ENCODE measurements around the gene LIMS2. TPM values are rescaled to one million over a fixed set of nuclear protein-coding genes. Genes with fewer than 3 reads are reported as not detected.

The LIMS2 gene
- total RNA-seq, 2 donors from 2014 or later, result 177 to 246 TPM

GRCh38 chr2:127606625-127607398, 68.5 kb downstream of the LIMS2 start:
- DNase-seq (ENCODE audit: low spot score) (no peak), ATAC-seq (ENCODE audit: insufficient number of reproducible peaks, low FRiP score, low read depth) (no peak)
- no peaks in the 10 kb centered on the region for H3K36me3 ChIP-seq
- no peak overlapping the region for H3K4me3 ChIP-seq
- no peak overlapping the region for H3K27ac ChIP-seq
- H3K27me3 ChIP-seq (replicated peaks; ENCODE audit: insufficient read depth), result no peaks in the 10 kb centered on the region
- no peak for TF ChIP-seq CTCF (IDR thresholded peaks at IDR 0.05)
- no peaks in the 10 kb centered on the region for H3K4me1 ChIP-seq (ENCODE audit: control insufficient read depth in 1 of 2, low read depth in 2 of 2)
- no peaks in the 10 kb centered on the region for H3K9me3 ChIP-seq

- Histone ChIP-seq H3K36me3 (no peaks in the 10 kb centered on the region), H3K9me3 (no peaks in the 10 kb centered on the region), H3K4me1 (ENCODE audit: control insufficient read depth in 1 of 2, low read depth in 2 of 2) (no peaks in the 10 kb centered on the region), H3K27me3 (replicated peaks; ENCODE audit: insufficient read depth) (no peaks in the 10 kb centered on the region), H3K4me3 (no peak overlapping the region), H3K27ac (no peak overlapping the region)
- ATAC-seq (ENCODE audit: insufficient number of reproducible peaks, low FRiP score, low read depth) (no peak), DNase-seq (ENCODE audit: low spot score) (no peak)
- TF ChIP-seq CTCF (IDR thresholded peaks at IDR 0.05), result no peak
Measured at GRCh38 chr2:127605691-127606263, 69.6 kb downstream of the LIMS2 start.

- Histone ChIP-seq H3K4me1 (ENCODE audit: control insufficient read depth in 1 of 2, low read depth in 2 of 2) (no peaks in the 10 kb centered on the region), H3K36me3 (no peaks in the 10 kb centered on the region), H3K27ac (no peak overlapping the region), H3K4me3 (no peak overlapping the region), H3K9me3 (no peaks in the 10 kb centered on the region), H3K27me3 (replicated peaks; ENCODE audit: insufficient read depth) (no peaks in the 10 kb centered on the region)
- DNase-seq (ENCODE audit: low spot score) (no peak), ATAC-seq (ENCODE audit: insufficient number of reproducible peaks, low FRiP score, low read depth) (no peak)
- no peak for TF ChIP-seq CTCF (IDR thresholded peaks at IDR 0.05)
Measured at GRCh38 chr2:127604986-127605385, 70.3 kb downstream of the LIMS2 start.

GRCh38 chr2:127599211-127599610, 76.1 kb downstream of the LIMS2 start:
- peaks cover 0 to 6% of the 10 kb centered on the region in 2 donors for H3K4me1 ChIP-seq (ENCODE audit: control insufficient read depth in 1 of 2, low read depth in 2 of 2)
- H3K27ac ChIP-seq, result no peak overlapping the region
- TF ChIP-seq CTCF (IDR thresholded peaks at IDR 0.05), result no peak
- ATAC-seq (ENCODE audit: insufficient number of reproducible peaks, low FRiP score, low read depth) (no peak), DNase-seq (ENCODE audit: low spot score) (no peak)
- H3K9me3 ChIP-seq, result no peaks in the 10 kb centered on the region
- H3K27me3 ChIP-seq (replicated peaks; ENCODE audit: insufficient read depth), result no peaks in the 10 kb centered on the region
- no peaks in the 10 kb centered on the region for H3K36me3 ChIP-seq
- no peak overlapping the region for H3K4me3 ChIP-seq

GRCh38 chr2:127598711-127599110, 76.6 kb downstream of the LIMS2 start:
- Histone ChIP-seq H3K27me3 (replicated peaks; ENCODE audit: insufficient read depth) (no peaks in the 10 kb centered on the region), H3K9me3 (no peaks in the 10 kb centered on the region), H3K4me3 (no peak overlapping the region), H3K27ac (no peak overlapping the region), H3K4me1 (ENCODE audit: control insufficient read depth in 1 of 2, low read depth in 2 of 2) (peaks cover 0 to 6% of the 10 kb centered on the region in 2 donors), H3K36me3 (no peaks in the 10 kb centered on the region)
- no peak for TF ChIP-seq CTCF (IDR thresholded peaks at IDR 0.05)
- no peak for DNase-seq (ENCODE audit: low spot score)
- ATAC-seq (ENCODE audit: insufficient number of reproducible peaks, low FRiP score, low read depth), result no peak
